Inflammatory macrophage (primary cell): ENCODE data around the gene GMCL1.
"Not testable (repeated sequence)": the region's sequence is repeated elsewhere in the genome, so short reads cannot be mapped to it uniquely, and the experiment has no call there.

Experiments used
- DNase-seq, 2 donors: peaks; one replicate each; pipeline ENCODE4 v3.0.0-alpha.2; 2020 to 2022

The GMCL1 gene

DNA sequence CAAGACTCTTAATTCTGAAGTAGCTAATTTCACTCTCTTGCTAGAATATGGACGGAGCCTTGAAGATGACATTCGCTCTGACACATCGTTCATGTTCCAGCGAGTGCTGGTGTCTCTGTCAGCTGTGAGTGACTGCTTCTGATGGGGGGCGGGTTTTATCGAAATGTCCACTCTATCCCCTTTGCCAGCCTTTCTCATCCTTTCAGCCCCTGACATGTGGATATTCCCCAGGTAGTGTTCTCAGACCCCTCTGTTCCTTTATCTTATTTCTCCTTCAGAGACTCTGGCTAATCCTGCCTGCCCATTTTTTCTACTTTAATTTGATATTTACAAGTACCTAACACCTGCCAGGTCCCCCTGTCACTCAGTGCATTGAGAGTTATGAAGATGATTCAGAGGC is 18.9 kb upstream of the GMCL1 start:
- DNase-seq = no peak

DNA sequence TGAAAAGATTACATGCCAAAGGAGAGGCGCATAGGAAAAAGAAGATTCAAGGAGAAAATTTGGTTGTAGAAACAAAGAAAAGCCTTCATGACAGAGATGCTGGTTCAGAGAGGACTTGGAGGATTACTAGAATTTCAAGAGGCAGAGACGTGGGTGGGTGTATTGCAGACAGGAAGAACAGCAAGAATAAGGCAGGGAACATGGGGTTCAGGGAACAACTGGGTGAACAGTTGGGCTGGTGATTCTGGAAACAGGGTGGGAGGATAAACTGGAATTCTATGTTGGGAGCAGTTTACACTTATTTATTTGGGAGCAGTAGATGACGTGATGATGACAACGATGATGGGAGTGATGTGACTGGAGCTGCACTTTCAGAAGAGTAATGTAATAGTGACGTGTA is 18.4 kb upstream of the GMCL1 start:
- no peak for DNase-seq

DNA sequence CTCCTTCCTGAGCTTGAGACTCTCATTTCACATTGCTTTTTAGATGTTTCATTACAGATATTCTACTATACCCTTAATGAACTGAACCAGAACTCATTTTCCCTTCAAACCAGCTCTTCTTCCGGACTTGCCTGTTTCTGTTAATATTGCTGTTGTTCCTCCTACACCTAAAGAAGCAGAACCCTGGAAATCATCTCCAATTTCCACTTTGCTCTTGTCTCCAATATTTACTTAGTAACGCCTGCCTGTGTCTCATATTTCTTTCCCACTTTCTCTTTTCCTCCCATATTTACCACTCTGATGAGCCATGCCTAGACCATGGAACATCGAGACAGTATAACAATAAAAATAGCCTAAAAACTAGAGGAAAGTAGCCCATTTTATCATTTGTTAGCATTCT is 17.9 kb upstream of the GMCL1 start:
- DNase-seq = no peak

DNA sequence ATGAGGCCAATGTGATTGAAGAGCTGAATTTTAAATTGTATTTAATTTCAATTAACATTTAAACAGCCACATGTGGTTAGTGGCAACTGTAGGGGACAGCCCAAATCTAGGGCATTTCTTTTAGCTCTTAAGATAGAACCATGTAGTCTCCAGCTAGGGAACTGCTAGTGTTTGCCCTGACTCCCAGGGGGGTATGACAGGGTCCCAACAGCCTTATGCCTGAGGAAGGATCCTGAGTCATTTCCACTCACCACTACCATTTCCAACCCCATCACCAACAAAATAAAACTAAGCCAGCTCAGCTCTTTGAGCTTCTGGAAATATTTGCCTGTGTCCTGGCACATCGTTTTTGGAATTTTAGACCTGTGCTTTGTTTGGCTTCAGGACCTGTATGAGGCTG is 13.7 kb upstream of the GMCL1 start:
- no peak for DNase-seq

DNA sequence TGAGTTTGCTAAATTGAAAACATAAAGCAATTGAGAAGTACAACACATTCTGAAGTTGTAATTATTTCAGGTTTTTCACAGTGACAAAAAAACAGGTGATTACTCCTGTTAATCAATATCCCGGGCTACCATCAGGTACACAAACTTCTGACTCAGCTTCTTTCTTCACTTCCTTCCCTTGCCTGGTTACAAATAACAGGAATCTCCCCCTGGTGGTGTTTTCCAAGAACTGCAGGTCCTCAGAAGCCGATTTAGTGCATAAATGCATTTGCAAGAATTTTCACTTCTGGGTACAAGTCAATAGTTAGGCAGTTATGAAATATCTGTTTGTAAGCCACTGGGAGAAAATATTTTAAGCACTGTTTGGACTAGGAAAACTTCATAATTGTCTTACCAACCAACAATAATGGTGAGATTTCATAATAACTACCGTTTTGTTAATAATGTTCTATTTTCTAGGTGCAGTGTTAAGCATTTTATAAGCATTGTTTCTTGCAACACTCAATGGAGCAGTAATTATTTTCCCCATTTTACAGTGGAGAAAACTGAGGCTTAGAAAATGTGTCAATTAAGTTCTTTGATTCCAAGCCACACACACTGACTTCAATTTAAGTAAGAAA is 12.4 kb upstream of the GMCL1 start:
- DNase-seq = peak; percentile 90 to 94

DNA sequence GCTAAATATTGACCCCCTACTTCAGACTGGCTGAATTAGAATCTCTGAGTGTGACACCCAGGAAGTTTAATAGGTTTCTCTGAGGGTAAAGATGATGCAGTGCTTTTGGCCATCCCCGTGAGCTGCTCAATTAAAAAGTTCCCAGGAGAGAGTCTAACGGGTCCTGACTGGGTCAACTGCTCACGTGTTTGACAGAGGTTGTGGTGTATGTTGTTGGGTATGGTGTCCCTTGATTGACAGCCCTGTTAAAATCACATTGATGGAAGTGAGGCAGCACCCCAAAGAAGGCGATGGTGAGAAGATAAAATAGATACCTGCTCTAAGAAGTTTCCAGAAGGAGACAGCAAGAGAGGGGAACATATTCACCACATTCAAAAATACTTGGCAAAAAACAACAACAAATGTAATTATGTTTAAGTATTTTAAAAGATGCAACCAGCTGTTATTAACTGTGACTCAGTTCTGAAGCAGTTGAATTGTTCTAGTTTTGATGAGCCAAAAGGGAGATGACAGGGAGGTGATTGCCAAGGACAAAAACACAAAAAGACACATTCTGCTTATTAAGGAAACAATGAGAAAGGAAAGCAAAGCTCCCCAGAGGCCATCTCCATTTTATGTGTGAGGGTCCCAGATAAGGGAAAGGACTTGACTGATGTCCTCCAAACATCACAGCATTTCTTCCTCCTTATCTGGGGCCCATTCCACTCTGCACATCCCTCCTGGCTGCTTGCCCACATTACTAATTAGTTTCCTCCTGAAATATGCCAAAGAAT is 11.5 kb upstream of the GMCL1 start:
- DNase-seq = no peak

DNA sequence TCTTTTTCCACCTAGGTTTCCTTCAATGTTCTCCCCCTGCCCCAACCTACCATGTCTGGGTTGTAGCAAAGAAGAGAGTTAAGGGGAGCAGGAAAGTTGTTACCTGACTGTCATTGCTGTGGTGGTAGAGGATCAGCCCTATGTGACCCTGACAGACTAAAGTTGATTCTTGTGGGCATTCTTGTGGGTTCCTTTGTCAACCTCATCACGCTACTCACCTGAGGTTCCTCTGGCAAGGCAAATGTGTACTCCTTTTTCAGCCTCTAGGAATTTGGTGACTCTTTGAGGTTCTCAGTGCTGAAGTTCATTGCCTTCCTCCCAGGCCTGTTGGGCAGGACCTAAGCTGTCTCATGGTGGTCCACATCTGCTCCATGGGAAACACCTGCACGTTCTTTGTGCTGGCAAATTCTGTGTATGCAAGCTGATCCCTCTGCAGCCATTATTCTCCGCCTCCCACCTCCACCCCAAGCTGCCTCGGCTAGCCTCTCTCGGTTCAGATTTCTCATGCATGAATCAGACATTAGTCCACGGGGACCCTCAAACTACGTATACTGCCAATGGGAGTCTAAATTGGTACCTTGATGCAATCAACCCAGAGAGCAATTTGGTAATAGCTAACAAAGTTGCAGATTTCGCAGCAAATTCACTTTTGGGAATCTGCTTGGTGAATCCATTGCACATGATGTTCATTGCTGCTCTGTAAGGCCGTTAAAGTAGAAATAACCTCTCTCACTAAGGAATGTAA is 1.5 kb upstream of the GMCL1 start:
- DNase-seq = no peak

DNA sequence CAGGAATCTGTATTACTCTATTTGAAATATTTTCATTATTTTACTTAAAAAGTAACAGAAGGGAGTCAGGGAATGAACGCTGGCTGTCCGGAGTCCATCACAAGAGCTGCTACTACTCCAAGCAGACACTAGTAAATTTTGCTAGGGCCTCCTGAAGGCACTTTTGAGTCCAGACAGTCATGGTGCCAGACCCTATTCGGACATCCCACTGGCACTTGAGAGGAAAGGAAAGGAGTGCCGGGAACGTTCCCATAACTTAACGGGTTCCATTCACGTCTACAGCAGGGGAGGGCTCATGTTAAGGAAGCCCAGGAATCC is 563 bp upstream of the GMCL1 start:
- no peak for DNase-seq

DNA sequence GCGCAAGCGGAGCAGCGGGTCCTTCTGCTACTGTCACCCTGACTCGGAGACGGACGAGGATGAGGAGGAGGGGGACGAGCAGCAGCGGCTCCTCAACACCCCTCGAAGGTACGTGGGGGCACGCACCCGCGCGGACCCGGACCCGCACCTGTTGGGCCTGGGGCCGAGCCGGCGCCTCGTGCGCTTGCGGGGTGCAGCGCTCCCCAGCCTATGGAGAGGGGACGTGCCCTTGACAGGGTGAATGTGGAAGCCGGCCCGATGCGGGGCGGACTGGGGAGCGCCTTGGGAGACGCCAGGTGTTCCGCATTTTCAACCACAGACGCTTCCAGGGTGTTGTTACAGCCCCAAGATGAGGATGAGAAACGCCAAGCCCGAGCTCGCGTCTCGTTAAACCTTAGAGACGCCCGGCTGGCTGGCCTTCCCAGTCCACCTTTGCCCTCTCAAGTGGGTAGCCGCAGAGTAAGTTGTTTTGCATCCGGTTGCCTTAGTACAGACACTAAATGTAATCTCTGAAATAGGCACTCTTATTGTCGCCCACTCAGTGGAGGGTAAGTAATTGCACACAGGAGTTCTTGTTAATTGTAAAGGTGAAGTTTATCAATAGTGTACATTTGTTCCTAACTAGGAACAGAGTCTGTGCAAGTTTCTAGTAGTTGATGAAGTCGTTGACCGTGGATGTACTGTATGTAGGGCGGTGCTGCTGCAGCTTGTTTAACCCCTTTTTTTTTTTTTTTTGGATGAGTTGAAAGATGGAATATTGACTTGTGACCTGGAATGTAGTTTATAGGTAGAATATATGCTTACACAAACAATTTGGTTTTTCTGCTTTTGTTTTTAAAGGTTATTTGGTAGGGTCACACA is 815 bp downstream of the GMCL1 start:
- peak; percentile 12 to 35 for DNase-seq

DNA sequence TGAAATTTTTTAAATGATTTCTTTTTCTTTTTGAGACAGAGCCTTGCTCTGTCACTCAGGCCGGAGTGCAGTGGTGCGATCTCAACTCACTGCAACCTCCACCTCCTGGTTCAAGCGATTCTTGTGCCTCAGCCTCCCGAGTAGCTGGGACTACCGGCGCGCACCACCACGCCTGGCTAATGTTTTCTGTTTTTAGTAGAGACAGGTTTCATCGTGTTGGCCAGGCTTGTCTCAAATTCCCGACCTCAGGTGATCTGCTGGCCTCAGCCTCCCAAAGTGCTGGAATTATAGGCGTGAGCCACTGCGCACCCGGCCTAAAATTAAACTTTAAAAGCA is 1.4 kb downstream of the GMCL1 start:
- not testable (repeated sequence) for DNase-seq

DNA sequence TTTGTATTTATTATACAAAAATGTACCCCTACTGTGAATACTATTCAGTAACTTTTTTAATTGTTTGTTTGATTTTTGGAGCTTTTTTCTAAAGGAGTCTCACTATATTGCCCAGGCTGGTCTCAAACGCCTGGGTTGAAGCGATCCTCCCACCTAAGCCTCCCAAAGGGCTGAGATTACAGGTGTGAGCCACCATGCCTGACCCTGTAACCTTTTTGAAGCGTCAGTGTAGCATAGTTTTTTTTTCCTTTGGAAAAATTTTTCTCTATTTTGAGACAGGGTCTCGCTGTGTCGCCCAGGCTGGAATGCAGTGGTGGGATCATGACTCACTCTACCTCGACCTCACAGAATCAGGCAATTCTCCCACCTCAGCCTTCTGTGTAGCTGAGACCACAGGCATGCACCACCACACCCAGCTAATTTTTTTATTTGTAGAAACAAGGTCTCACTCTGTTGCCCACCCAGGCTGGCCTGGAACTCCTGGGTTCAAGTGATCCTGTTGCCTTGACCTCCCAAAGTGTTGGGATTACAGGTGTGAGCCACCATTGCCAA is 2.0 kb downstream of the GMCL1 start:
- DNase-seq = no peak

DNA sequence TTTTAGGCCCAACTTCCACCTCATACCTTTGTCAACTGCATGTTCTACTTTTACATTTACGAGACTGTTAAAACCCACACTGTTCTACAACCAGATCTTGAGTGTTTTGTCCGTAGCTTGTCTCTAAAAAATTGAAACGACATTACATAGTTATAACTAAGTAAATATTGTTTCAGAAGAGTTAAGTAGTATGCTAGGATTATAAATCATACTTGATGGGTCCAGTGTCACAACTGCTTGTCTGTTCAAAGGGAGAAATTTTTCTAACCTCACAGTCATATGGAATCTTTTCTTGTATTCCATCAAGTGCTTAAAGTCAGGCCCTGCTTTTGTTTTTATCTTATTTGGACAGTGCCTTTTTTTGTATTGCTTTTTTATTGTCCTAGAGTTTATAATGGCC is 4.3 kb downstream of the GMCL1 start:
- no peak for DNase-seq

DNA sequence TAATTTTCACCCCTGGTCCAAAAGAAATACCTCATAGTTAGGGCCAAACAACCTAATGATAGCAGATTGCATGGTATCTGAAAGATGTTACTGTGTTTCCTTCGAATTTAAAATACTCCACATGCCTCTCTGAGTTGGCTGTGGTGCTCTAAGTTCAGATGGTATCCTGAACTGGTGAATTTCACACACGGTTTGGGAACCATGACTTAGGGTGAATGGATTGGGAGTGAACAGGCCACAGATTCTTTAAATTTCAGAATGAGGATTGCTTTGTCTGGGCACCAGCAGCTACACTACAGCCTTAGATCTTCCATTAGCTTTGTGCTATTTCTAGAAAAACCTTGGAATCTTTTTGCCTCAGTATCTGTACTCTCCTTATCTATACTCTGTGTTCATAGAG is 6.2 kb downstream of the GMCL1 start:
- DNase-seq = no peak

DNA sequence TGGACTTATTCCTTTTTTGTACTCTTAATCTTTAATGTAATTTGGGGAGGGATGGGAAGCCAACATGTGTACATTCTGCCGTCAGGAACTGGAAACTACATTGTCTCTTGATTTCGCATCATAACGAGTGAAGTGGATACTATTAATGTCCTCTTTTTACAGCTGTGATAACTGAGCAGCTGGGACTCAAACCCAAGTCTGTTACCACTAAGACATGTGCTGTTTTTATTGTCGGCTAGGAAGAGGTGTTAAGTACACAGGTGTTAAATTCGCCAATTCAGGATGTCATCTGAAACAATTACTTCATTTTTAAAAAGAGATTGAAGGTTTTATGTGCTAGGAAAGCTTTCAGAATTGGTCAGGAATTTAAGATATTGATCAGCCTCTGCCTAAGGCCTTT is 6.9 kb downstream of the GMCL1 start:
- no peak for DNase-seq

DNA sequence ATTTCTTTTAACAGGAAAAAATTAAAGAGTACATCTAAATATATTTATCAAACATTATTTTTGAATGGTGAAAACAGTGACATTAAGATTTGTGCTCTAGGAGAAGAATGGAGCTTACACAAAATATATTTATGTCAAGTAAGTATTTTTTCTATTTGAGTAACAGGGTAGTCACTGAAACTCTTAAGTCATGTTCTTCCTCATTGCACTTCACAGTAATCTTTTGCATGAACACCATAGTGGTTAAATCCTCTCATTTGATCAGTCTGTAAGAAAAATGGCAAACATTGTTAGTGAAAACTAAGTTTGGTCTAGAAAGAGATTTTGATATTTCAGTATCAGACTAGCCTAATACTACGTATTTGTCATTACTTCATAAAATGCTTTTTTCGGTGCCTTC is 8.1 kb downstream of the GMCL1 start:
- DNase-seq = peak in 1 of 2 donors; percentile 18

DNA sequence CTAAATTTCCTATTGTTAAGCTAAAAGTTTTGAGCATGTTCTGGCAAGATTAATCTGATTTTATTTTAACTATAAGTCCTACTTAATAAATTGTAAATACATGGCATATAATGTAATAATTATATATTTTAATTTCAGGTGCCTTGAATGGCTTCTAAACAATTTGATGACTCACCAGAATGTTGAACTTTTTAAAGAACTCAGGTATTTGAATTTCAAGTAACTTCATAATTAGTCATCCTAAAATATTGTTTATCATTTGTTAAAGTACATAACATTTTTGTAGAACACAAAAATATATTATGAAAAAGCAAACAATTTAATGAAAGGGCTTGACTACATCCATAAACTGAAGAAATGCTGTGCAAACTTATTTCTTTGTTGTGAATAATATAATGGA is 14.5 kb downstream of the GMCL1 start:
- no peak for DNase-seq

DNA sequence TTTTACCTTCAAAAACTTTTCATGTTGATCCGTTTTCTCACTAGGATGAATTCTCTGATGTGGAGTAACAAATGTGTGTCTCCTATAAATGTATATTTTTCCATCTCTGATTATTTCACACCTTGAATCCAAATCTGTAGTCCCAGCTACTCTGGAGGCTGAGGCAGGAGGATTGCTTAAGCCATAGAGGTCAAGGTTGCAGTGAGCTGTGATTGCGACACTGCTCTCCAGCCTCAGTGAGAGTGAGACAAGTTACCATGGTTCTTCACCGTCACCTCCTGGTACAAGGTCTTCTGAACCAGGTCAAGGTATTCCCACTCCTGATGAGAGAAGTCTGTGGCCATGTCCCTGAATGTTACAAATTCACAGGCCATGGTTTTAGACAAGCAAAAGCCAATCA is 15.1 kb downstream of the GMCL1 start:
- DNase-seq = no peak

DNA sequence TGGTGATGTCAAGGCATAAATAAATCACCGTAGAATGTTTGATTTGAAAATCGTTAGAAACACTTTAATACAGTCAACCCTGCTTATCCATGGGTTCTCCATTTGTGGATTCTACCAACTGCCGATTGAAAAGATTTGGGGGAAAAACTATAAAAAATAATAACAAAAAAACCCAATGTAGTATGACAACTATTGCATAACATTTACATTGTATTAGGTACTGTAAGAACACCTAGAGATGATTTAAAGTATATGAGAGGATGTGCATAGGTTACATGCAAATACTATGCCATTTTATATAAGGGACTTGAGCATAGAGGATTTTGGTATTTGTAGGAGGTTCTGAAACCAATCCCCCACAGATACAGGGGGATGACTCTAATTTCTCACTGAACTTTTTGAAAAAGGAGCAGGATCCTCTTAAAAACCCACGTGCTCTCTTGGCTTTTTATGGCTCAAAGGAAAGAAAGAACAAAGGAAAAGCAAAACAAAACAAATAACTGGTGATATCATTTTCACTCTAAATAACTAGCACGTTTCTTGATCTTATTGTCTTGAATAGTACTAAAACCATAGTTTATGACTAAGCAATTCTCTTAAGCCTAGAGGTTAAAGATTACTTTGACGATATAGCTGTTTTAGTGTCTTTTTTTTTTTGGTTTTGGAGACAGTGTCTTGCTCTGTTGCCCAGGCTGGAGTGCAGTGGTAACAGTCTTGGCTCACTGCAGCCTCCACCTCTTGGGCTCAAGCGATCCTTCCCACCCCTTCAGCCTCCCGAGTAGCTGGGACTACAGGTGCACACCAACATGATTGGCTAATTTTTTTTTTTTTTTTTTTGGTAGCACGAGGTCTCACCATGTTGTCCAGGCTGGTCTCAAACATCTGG is 17.0 kb downstream of the GMCL1 start:
- DNase-seq = no peak

DNA sequence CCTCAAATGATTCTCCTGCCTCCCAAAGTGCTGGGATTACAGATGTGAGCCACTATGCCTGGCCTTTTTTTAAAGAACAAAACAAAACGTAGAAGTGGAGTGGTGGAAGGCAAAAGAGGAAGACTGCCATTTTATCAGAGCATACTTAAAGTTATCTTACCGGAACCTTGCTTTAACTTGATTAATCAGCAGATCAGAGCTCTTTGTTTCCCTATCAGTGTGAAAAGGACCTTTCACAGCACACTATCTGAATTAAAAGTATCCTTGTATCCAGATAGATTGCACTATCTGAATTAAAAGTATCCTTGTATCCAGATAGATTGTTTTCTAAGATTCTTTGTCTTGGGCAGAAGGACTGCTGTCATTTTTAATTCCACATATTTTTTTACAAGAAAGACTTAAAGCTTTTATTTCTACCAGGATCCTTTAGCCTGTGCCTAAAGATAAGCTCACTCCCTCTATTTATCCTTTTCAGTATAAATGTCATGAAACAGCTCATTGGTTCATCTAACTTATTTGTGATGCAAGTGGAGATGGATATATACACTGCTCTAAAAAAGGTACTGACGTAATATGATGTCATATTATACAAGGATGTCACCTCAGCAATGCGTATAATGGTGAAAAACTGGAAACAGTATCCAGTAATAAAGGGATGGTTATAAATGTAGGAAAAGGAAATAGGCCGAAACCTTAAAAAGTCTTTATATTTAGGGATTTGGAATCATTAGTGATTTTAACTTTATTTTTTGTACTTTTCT is 17.8 kb downstream of the GMCL1 start:
- DNase-seq = no peak

DNA sequence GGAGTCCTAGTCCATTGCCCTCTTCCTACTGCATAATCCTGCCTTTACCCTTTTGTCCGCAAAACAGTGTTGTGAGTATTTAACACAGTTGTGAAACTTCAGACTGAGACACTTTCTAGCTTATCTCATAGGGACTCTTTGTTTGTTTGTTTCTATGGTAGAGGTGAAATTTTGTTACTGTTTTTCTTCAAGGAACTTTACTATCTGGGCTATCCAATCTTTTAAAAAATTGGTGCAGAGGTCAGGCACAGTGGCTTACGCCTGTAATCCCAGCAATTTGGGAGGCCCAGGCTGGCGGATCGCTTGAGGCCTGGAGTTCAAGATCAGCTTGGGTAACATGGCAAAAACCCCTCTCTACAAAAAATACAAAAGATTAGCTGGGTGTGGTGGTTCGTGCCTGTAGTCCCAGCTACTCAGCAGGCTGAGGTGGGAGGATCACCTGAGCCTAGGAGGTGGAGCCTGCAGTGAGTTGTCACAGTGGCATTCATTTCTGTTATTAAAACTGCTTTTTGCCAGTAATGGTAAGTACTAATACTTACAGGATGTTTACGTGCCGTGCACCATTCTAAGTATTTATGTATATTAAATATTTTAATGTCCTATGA is 18.8 kb downstream of the GMCL1 start:
- no peak for DNase-seq

DNA sequence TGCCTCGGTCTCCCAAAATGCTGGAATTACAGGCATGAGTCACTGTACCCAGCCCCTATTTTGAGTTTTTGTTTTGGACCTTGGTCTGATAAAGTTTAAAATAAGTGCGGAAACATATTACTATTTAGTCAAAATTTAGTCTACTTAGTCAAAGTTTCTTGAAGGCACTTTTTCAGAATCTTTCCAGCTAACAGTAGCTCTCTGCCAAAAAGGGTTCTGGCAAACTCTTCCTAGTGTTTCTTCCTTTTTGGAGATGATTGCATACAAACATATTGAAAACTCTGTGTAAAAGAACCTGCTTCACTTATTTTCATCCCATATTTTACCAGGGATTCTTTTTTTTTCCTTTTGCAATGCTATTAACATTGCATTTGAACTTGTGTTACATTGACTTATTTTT is 28.8 kb downstream of the GMCL1 start:
- no peak for DNase-seq
